ENCODE data around the gene SETD2. TPM values are rescaled to one million over a fixed set of nuclear protein-coding genes. Genes with fewer than 3 reads are reported as not detected.

SETD2 gene
- total RNA-seq, 4 donors from 2014 or later: 58.5 to 81.7 (median 65.9) TPM

DNA sequence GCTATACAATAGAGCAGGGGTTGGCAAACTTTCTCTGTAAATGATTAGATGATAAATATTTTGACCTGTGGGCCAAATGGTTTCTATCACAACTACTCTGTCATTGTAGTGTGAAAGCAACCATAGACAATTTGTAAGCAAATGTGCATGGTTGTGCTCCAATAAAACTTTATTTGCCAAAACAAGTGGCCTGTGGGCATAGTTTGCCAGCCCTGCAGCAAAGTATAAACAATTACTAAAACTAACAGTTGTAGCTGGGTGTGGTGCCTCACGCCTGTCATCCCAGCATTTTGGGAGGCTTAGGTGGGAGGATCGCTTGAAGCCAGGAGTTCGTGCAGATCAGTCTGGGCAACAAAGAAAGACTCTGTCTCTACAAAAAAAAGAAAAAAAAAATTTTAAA, 122.8 kb downstream of the SETD2 start:
- TF ChIP-seq CTCF (IDR thresholded peaks at IDR 0.05; ENCODE audit: low read depth): no peak

GRCh38 chr3:47036145-47036544, 127.8 kb downstream of the SETD2 start:
- TF ChIP-seq CTCF (IDR thresholded peaks at IDR 0.05; ENCODE audit: low read depth): no peak

DNA sequence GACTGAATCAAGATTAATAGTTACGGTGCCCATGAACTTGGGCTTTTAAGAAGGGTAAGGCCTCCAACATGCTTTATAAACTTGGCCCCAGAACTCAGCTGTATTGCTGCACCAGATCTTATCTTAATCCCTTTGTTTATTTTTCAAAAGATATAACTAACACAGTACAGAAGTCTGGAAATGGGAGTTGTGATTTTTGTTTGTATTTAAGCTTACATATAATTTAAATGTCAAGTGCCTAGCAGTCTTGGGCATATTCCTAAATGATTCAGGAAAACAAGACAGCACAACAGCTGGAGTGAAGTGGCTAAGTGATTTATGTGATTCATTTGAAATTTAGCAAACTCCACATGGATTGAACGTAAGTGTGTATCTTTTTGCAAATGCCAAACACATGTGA, 128.3 kb downstream of the SETD2 start:
- no peak for TF ChIP-seq CTCF (IDR thresholded peaks at IDR 0.05; ENCODE audit: low read depth)

DNA sequence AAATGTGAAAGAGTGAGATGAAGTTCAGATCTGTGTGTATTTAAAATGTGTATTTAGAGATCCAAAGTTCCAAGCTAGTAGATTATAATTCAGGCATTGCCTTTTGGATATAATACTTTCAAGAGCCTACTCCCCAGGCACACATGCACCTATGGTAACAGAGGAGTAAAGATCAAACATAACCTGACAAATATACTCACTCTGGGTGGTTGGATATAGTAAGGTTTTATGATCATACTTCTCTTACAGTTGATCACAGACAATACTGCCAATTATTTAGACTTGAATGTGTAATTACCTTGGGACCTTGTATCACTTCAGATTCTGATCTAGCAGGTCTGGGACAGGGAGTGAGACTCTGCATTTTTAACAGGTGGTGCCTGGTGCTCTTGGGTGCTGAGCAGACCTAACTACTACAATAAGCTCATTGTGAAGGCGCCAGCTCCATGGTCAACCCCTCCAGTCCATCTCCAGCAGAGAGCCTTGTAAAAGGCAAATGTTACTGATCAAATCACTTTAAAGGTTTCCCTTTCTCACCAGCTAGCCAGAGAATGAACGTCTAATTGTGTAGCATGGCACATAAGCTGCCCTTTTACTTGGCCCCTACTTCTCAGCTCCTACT, 128.9 kb downstream of the SETD2 start:
- TF ChIP-seq CTCF (IDR thresholded peaks at IDR 0.05; ENCODE audit: low read depth): no peak

GRCh38 chr3:47028667-47029066, 135.2 kb downstream of the SETD2 start:
- TF ChIP-seq CTCF (IDR thresholded peaks at IDR 0.05; ENCODE audit: low read depth): no peak

GRCh38 chr3:47028146-47028545, 135.8 kb downstream of the SETD2 start:
- no peak for TF ChIP-seq CTCF (IDR thresholded peaks at IDR 0.05; ENCODE audit: low read depth)

DNA sequence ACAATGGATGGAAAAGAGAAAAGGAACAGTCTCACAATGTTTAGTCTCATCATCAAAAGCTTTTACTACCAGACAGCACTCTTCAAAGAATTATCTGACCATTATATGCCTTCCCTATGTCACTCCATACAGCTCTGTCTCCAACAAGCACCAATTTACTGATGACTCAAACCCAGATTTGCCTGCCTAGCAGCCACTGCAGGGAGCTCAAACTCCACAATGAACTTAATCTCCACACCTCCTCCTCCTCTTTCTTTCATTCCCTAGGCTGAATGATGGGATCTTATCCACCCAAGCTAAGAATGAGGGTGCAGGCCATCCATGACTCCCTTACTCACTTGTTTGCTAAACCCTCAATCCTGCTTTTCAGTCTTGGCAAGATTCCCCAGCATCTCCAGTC, 139.0 kb downstream of the SETD2 start:
- TF ChIP-seq CTCF (IDR thresholded peaks at IDR 0.05; ENCODE audit: low read depth): no peak

All from subcutaneous adipose tissue (tissue), 4 donors.